ENCODE results near the gene STKLD1.

The STKLD1 gene

DNA sequence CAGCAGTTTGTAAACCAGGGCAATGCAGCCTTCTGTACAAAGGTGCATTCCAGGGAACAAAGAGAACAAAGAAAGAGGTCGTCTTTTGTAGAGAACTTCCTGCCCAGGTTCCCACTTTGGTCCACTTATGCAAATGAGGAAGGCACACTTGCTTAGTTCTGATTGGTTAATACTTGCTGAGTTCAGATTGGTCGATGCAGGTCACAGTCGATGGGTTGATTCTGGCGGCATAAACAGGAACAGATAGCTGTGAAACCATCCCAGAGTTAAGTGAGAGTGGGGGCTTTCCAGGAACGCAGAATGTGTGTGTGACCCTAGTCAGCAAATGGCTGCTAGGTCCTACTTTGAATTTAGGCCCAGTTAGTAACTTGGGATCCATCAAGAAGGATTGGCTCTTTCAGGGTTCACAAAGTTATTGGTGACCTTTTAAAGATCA is 44.2 kb downstream of the STKLD1 start:
- no peak for DNase-seq

DNA sequence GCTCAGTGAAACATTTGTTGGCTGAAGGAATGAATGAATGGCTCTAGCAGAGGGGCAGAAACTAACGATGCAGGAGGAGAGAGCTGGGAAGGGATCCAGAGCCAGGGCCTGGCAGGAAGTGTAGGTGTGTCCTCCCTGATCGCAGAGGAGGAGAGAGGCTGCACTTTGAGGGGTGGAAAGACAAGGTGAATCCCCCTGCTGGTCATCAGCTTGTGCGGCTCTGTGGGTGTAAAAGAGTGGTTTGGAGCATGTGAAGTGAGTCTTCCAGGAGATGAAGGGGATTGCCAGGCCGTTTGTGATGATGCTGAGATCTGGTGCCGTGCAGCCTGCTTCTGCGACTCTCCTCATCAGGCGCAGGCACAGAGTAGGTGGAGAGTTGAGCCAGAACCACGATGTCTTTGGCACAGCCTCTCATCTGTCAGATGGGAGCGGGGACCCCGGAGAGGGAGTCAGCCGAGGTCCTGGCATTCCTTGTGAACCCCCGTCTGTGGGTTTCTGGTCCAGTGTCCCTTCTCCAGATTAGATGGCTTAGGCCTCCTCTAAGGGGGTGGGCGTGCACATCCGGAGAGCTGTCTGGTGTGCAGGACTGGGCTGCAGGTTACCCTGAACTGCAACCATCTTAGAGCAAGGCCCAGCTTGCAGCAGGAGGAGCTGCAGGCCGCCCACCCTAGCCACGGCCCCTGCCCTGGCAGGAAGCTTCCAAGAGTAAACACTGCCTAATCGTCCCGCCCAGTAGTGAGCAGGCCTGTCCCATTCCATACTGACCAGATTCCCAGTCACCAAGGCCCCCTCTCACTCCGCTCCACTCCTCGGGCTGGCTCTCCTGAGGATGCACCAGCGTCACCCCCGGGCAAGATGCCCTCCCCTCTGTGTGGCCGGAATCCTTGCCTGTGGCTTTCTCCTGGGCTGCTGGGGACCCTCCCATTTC is 45.7 kb downstream of the STKLD1 start, which contains the start of gene ADAMTS13:
TSS of gene ADAMTS13 (plus strand) at position 753 of the 928 bp plus-strand sequence. CDS start at position 830, 77 bp downstream.
- peak; percentile 33 for DNase-seq

DNA sequence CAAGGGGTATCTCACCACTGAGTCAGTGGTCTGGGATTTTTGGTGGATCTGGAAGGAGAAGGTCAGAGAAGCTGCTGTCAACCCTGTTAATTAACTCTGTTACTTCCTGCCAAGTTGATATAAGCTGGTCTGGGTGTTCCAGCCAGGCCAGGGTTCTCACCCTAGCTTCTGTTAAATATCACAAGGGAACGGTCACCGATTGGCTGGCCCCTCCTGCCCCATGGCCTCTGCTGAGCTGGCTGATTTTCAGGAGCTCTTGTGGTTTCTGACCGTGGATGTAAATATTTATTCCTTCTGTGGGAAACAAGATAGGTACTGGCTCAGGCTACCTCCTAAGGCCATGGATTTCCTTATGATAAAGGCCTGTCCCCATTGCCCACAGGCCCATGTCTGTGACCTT is 47.0 kb downstream of the STKLD1 start:
- DNase-seq = no peak

DNA sequence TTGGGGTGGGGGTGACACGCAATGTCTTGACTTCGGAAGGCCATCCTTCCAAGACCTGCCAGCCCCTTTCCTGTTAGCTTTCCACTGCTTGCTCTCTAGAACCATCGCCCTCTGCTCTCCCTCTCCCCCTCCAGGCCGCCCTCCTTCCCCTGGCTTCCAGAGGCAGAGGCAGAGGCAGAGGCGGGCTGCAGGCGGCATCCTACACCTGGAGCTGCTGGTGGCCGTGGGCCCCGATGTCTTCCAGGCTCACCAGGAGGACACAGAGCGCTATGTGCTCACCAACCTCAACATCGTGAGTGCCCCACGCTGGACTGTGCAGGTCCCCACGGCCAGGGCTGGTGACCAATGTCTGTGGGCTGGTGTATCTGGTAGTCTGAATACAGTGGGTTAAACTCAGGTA is 48.0 kb downstream of the STKLD1 start:
- DNase-seq = no peak

GRCh38 chr9:133425049-133425632 is 49.0 kb downstream of the STKLD1 start:
- DNase-seq = no peak

- no peak for DNase-seq
These were observed 49.8 kb downstream of the STKLD1 start for GRCh38 chr9:133426011-133426410.

DNA sequence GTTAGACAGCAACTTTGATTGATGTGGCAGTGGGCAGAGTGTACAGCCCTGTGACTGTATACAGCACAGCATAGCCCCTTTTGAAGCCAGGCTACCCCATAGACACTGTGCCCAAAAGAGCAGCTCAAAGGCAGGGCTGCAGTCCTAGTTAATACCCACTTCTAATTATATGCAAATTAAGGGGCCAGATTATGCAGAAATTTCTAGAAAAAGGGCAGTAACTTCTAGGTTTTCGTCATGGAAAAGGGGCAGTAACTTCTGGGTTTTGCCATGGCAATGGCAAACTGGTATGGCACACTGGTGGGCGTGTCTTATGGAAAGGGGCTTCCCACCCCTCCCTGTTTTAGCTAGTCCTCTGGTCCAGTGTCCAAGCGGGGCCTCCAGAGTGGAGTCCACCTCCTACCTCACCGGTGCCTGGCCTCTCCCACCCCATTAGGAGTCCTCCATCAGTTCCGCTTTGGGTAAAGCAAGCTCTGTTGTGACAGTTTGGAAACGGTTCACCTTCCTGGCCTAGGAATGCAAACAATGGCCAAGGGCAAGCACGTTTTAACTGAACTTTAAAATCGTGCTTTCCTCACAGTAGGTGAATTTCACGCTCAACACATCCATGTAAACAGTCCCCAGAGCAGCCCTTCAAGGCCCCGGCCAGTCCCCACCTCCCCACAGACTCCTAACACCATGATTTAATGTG is 51.6 kb downstream of the STKLD1 start:
- no peak for DNase-seq

- no peak for DNase-seq
These were observed 52.5 kb downstream of the STKLD1 start for GRCh38 chr9:133428617-133429101.

DNA sequence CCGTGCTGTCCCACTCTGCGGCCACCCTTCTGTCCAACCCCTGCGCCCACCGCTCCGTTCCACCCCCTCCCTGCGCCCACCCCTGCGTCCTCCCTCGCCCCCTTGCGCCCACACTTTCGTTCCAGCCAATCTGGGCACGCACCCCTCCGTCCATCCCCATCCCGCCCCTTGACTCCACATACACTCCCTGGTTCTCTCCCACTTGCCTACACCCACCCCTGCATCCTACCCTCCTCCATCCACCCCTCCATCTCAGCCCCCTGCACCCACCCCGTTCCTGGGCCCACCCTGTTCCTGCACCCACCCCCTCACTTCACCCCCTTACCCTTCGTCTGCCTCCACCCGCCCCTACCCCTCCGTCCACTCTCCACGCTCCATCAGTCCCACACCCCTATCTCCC is 53.0 kb downstream of the STKLD1 start:
- DNase-seq = no peak

GRCh38 chr9:133429641-133430161 is 53.5 kb downstream of the STKLD1 start:
- no peak for DNase-seq

DNA sequence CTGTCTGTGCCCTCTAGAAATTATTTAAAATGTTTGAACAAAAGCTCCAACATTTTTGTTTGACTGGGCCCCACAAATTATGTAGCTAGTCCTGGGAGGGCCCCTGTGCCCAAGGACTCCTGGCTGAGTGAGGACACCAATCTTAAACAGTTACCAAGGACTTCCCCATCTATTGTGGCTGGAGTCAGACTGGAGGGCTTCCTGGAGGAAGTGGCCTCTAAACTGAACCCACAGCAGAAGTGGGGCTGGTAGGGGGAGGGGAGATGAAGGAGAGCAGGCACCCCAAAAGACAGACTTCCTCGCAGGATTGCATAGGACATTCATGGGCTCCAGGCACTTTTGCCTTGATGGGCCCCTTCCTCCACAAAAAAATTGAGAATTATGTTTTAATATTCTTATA is 54.1 kb downstream of the STKLD1 start:
- DNase-seq = no peak

DNA sequence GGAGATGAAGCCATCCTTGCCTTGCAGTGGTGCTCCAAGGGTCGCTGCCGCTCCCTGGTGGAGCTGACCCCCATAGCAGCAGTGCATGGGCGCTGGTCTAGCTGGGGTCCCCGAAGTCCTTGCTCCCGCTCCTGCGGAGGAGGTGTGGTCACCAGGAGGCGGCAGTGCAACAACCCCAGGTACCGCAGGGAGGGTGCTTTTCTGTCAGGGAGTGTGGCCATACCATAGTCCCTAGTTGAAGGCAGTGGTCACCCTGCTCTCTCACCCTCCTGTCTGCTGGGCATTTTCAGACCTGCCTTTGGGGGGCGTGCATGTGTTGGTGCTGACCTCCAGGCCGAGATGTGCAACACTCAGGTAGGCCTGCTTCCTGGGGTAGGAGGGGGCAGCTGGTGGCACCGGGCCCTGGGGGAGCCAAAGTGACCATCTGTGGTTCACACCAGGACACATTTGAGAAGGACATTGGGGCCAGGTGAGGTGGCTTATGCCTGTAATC is 57.2 kb downstream of the STKLD1 start:
- no peak for DNase-seq

GRCh38 chr9:133436681-133437080 is 60.5 kb downstream of the STKLD1 start:
- DNase-seq = no peak

- no peak for DNase-seq
These were observed 61.8 kb downstream of the STKLD1 start for GRCh38 chr9:133437753-133438531.

GRCh38 chr9:133439337-133439736 is 63.2 kb downstream of the STKLD1 start:
- DNase-seq = no peak

- DNase-seq = no peak
These were observed 64.7 kb downstream of the STKLD1 start for GRCh38 chr9:133440874-133441273.

- no peak for DNase-seq
These were observed 65.4 kb downstream of the STKLD1 start for GRCh38 chr9:133441571-133441970.

DNA sequence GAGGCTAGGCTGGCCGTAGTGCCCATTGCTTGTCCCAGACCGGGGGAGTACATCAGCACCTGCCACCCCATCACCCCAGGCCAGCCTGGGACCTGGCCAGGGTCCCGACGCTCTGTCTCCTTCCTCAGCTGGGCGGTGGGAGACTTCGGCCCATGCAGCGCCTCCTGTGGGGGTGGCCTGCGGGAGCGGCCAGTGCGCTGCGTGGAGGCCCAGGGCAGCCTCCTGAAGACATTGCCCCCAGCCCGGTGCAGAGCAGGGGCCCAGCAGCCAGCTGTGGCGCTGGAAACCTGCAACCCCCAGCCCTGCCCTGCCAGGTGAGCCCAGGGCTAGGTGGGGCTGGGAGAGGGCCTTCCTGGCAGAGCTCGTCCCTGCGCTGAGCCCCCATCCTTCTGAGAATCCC is 67.1 kb downstream of the STKLD1 start:
- DNase-seq = no peak

DNA sequence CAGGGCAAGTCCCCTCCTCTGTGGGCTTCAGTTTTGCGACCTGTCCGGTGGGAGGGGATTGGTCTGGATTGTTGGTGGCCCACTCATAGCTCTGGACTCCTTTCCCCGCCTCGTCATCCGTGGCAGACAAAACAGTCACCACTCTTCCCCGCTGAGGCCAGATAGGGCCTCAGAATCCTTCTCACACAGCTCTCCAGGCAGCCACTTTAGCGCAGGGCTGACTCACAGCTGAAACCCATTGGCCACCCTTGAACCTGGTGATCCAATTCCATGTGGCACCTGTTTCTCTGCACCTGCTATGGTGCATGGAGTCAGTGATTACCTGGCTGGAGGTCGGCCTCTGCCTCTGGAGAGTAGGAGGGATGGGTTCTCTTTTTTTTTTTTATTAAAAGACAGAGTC is 67.8 kb downstream of the STKLD1 start:
- DNase-seq = no peak

DNA sequence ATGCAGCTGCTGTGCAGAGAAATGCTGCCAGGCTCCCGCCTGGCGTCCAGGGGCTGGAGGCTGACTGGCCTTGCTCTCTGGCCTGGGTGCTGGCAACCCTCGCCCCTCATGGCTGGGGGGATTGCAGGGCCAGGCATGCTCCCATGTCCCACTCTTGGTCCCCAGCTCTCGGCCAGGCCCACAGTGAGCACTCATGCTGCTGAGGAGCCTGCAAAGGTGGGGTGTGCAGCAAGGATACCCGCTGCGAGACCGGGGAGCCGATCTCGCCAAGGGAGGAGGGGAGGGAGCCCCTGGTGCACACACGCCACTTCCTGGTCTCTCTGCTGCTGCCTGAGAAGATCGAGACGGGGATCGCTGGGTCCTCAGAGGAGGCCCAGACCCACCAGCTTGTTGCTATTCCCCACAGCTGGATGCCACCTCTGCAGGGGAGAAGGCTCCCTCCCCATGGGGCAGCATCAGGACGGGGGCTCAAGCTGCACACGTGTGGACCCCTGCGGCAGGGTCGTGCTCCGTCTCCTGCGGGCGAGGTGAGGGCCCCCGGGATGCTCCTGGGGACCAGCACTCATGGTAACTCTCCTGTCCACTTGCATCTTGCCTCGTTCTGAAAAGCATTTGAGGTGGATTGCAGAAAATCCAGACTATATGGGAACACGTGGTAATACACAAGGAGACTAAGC is 69.3 kb downstream of the STKLD1 start:
- no peak for DNase-seq

DNA sequence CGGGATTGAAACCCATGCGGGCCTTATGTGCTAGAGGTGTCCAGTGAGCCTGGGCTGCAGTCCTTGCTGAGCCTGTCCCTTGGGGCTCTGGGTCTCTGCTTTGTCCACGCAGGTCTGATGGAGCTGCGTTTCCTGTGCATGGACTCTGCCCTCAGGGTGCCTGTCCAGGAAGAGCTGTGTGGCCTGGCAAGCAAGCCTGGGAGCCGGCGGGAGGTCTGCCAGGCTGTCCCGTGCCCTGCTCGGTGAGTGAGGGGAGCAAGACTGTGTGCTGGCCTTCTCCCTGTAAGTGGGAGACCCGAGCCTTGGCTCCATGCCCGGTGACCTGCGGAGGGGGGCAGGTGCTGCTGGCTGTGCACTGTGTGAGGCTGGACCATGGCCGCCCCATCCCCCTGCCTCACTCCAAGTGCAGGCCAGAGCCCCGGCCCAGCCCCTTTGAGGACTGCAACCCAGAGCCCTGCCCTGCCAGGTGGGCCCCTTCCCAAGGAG is 72.4 kb downstream of the STKLD1 start:
- no peak for DNase-seq

Data from stimulated activated naive CD4-positive, alpha-beta T cell treated with Interleukin-2 at 50 U/mL for 16 hours (primary cell).